ENCODE results near the gene HLA-DOA.

HLA-DOA gene

GRCh38 chr6:32977272-32977952, 32.0 kb downstream of the HLA-DOA start:
- no peak for DNase-seq (ENCODE audit: low spot score)

GRCh38 chr6:32976334-32977069, 32.9 kb downstream of the HLA-DOA start:
- no peak for DNase-seq (ENCODE audit: low spot score)

DNA sequence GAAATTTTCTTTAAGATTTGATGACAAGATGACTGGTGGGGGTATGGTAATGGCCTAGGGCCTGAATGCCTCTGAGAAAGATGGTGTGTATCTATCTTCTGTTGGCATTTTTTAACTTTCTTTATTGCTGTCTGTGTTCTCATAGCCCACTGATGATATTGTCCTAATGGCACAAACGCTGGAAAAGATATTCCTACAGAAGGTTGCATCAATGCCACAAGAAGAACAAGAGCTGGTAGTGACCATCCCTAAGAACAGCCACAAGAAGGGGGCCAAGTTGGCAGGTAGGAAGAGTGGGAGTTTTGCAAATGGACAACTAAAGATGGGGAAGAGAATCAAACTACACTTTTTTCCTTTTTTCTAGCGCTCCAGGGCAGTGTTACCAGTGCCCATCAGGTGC, 33.5 kb downstream of the HLA-DOA start:
- no peak for DNase-seq (ENCODE audit: low spot score)

DNA sequence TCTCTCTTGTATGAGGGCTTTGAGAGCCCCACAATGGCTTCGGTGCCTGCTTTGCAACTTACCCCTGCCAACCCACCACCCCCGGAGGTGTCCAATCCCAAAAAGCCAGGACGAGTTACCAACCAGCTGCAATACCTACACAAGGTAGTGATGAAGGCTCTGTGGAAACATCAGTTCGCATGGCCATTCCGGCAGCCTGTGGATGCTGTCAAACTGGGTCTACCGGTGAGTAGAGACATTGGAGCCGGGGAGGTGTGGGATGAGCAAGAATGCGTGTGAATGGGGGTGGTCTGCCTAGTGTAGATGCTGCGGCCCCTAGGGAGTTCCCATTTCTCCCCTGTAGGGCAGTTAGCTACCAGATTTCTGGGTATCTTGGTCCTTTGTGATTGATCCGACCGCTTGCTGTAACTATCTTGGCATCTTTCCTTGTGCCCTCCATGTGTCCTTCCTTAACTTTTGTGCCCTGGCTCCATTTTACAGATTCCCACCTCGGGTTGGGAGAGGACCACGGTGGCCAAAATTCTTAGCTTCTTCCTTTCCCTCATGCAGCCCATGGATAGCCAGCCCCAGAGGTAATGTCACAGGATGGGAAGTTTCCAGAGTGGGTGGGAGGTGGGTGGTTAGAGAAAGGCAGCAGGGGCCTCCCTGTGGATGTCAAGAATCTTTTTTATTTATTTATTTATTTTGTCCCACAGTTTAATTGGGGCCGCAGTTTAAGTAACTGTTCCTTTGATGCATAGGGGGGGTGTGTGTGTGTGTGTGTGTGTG, 34.7 kb downstream of the HLA-DOA start:
- DNase-seq (ENCODE audit: low spot score): no peak

GRCh38 chr6:32974016-32974333, 35.4 kb downstream of the HLA-DOA start:
- DNase-seq (ENCODE audit: low spot score): no peak

DNA sequence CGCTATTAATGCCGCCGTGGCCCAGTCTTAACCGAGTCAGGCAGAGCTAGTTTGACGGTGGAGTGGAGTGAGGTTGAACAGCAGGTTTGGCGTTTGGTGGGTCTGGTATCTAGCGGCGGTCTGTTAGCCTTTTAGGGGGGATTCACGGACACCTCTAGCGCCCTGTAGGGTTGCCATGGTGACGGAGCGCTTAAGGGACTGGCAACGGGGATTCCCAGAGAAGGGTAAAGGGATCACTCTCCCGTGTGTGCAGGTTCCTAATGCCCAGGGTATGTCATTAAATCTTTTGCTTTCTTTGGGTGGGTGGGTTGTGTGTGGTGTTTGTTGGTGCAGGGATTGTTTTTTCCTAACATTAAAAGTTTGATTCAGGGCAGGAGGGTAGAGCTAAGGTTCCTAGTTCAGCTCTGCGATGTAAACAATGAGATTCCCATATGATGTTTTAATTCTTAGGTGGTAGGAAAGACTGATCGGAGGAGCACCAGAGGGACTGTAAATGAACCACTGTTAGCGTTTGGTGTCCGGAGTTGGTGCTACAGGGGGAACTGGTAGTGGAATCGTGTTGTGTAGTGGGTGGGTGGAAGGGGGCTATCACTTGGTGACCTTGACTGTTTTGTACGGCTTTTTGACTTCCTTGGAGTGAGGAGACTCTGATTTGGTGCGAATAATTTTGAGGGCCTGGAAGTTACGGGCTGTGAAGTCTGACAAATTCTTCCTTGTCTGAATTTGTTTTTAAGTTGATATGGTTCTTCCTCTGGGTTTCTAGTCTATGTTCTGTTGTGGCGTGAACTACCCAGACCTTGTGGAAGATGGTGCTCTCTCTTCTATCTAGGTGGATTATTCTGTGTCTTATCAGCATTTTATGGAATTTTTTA, 36.0 kb downstream of the HLA-DOA start:
- no peak for DNase-seq (ENCODE audit: low spot score)

- no peak for DNase-seq (ENCODE audit: low spot score)
These were observed 36.8 kb downstream of the HLA-DOA start for GRCh38 chr6:32972353-32973143.

GRCh38 chr6:32971581-32972352, 37.6 kb downstream of the HLA-DOA start:
- DNase-seq (ENCODE audit: low spot score): peak; percentile 98

GRCh38 chr6:32971242-32971580, 38.2 kb downstream of the HLA-DOA start:
- no peak for DNase-seq (ENCODE audit: low spot score)

DNA sequence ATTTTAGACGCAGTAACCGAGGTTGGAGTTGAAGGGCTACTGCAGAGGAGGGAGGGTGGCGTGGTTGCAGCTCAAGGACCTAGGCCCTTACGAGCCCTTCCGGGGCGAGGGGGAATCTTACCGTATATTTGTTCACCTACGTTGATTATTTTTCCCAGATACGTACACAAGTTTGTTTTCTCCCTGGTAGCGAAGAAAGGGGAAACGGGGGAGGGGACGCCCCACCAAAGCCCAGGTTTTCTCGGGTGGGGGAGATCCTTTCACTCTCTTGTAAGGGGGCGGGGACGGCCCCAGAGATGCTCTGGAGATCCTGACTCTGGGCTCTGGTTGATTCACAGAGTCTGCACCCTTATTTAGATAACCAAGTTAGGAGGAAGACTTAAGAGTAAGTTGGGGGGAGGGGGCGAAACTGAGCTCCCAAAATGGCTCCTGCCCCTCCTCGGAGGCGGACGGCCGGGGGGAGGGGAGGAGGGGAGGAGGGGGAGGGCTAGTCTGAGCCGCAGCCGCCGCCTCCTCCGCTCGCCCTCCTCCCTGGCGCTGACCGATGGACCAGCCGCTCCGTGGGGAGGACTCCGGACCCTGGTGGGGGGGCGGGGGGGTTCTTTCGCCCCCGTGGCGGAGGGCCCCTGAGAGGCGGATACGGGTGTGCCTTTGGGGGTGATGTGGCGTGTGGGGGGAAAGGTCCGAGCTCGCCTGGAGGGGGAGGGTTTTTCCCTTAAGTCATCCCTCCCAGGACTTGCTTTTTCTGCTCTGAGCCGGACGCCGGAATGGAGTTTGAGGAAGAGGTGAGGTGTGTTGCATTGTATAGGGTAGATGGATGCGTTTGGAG, 38.8 kb downstream of the HLA-DOA start:
- peak; percentile 68 for DNase-seq (ENCODE audit: low spot score)

DNA sequence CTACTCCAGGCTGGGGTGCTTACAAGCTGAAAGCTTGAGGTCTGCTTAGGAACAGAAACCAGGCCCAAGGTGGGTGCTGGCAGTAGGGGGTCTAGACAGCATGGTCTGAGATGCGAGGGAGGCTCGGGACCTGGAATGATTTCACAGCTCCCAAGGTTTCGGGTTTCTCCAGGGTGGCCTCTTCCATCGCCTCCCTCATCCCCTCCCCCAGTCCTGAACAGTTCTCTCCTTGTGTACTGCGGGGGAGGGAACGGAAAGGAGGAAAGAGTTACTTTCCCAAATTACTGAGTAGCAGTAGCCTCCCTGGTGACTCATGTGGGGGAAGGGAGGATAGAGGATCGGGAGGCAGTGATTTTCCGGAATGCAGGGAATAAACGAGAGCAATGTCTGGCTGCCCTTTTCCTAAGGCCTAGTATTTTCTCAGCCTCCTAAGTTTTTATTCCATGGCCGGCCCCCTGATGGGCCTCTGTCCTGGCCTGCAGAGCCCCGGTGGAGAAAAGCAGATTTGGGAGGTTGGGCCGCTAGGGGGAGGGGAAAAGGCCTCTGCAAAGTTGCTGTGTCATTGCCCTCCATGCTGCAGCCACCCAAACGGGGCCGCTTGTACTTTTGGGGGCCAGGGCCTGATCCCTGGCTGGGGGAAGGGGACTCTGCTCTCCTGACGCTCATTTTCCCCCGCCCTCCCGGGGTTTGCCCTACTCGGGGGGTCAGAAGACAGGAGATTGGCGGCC, 39.5 kb downstream of the HLA-DOA start:
- DNase-seq (ENCODE audit: low spot score): peak; percentile 89

DNA sequence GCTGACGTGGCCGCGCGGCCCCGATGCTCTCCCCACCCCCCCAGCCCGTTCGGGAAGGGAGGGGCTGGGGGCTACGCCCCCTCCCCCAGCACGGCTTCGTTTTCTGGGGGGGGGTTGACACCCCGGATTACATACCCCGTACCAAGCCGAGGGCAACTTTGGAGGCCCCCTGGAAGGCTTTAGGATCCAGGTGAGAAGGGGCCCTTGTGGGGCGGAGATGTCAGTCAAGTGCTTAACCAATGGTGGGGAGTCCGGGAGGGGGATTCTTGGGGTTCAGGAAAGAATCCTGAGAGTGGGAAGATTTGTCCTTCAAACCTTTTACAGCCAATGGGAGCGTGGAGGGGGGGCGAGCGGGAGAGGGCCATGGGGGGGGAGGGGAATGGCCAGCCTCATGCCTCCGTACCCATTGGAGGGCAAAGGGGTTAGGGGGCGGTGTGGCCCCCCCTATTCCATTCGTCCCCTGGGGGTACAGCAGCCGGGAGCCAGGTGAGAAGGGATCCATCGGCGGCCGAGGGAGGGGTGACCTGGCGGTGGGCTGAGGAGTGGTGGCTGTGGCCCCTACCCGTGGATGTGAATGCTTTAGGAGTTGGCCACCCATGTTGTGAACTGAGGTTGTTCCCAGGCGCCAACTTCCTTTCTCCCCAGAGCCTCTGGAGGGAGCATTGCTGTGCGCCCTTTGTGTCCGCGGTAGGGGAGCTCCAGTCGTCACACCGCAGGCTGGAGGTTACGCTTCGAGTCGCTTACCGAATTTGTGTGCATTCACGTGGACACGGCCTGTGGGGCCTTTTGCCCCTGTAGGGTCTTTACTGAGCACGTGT, 40.3 kb downstream of the HLA-DOA start:
- peak; percentile 73 for DNase-seq (ENCODE audit: low spot score)

GRCh38 chr6:32968093-32968866, 41.1 kb downstream of the HLA-DOA start, which contains the start of gene BRD2:
Gene BRD2, plus strand, starts transcription at chr6:32968594. Its CDS starts 4,305 bp downstream, at chr6:32972899.
- DNase-seq (ENCODE audit: low spot score): peak; percentile 89

DNA sequence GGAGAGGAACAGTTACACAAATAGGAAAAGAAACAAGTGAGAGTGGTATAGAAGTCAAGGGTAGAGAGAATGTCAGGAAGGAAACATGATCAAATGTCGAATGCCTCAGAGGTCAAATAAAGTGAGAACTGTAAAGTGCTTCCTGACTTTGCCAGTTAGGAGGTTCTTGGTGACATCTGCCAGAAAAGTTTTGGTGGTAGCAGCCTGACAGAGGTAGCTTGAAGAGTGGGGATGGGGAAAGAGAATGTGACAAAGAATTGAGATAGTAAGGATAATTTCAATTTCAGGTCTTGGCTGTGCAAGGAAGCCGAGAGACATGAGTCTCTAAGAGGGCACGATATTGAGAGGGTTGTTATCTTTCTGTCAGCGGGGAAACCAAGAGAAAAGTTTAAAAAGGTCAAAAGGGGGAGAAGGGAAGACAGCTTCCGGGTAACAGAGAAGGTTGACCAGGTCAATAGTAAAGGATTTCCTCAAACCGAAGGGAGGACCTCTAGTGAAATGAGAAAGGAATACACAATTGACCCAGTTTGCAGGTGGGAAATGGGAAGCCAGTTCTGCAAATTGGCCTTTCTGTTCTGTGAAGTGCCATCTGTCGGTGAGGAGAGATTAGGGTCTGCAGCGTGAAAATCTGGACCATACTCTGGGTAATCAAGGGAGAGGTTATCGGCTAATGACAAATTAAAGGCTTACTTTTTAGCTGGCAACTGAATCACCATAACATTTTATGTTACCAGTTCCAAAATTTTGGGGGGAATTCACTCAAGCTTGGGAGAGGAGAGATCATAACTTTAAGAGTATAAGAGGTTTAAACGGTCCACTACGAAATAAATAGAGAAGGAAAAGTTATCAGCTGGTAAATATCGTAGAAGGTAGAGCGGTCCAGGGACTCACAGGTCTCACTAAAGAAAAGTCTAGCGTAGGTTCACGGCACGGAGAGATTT, 42.0 kb downstream of the HLA-DOA start:
- peak; percentile 66 for DNase-seq (ENCODE audit: low spot score)

DNA sequence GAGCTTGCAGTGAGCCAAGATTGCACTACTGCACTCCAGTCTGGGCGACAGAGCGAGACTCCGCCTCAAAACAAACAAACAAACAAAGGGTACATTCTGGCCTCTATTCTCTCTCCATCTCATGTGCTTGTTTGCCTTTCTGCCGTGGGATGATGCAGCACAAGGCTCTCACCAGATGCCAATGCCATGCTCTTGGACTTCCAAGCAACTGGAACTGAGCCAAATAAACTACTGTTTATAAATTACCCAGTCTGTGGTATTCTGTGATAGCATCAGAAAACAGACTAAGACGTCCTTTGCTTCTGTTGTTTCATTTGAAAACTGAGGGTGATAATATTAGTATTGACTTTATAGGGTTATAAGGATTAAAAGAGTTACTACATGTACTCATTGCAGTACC, 44.6 kb downstream of the HLA-DOA start:
- no peak for DNase-seq (ENCODE audit: low spot score)

- no peak for DNase-seq (ENCODE audit: low spot score)
These were observed 45.5 kb downstream of the HLA-DOA start for GRCh38 chr6:32963866-32964265.

Data from SW480 (cell line).